HG03025 (cell line): Measurements from ENCODE around the gene LRRC70.
"Not testable (repeated sequence)": the region's sequence is repeated elsewhere in the genome, so short reads cannot be mapped to it uniquely, and the experiment has no call there.

ENCODE experiments used
- ATAC-seq: cut with Tn5 transposase; IDR thresholded peaks from one replicate; pipeline ENCODE4 v1.9.1; 2021; ENCODE audit warnings: mild to moderate bottlenecking, moderate library complexity; ENCODE audit not compliant: unreplicated experiment, low FRiP score

LRRC70 gene

GRCh38 chr5:62603934-62604333, 25.3 kb downstream of the LRRC70 start:
- no peak for ATAC-seq

DNA sequence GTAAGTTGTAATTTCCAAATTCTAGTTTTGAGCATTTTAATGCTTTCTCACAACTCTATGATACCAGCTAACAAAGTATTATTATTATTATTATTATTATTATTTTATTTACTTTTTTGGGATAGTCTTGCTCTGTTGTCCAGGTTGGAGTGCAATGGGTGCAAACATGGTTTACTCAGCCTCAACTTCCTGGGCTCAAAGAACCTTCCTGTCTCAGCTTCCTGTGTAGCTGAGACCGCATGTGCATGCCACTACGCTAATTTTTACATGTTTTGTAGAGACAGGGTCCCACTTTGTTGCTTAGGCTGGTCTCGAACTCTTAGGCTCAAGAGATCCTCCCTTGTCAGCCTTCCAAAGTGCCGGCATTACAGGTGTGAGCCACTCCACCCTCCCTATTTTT, 27.0 kb downstream of the LRRC70 start:
- ATAC-seq, result no peak

DNA sequence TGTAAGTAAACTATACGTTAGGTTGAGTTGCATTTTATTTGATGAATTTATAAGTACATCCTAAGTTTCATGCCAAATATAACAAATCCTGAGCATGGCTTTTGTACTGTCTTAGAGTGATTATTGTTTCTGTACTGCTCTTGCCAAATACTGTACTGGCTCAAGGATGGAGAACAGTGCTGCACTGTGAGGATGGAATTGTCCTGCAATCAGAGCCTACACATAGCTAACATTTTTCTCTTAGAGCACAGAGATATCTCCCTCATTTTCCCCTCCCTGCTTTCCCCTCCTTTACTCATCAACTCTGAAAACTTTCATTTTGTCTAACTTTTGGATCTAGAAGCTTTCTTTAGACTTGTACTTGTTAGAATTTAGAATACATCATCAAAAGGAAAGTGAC, 28.3 kb downstream of the LRRC70 start:
- no peak for ATAC-seq

DNA sequence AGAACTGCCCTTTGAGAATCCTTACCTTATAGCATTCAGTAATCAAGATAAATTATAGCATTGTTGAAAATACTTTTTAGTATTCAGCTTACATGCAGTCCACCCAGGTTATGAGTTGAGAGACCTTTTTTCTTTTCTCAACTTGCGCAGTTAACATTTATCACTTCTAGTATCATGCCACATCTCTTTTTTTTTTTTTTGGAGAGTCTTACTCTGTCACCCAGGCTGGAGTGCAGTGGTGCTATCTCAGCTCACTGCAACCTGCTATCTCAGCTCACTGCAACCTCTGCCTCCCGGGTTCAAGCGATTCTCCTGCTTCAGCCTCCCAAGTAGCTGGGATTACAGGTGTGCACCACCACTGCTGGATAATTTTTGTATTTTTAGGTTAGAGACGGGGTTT, 29.0 kb downstream of the LRRC70 start:
- ATAC-seq, result no peak

- no peak for ATAC-seq
Measured at GRCh38 chr5:62608529-62609511, 30.2 kb downstream of the LRRC70 start.

- no peak for ATAC-seq
Measured at GRCh38 chr5:62614355-62614754, 35.7 kb downstream of the LRRC70 start.

DNA sequence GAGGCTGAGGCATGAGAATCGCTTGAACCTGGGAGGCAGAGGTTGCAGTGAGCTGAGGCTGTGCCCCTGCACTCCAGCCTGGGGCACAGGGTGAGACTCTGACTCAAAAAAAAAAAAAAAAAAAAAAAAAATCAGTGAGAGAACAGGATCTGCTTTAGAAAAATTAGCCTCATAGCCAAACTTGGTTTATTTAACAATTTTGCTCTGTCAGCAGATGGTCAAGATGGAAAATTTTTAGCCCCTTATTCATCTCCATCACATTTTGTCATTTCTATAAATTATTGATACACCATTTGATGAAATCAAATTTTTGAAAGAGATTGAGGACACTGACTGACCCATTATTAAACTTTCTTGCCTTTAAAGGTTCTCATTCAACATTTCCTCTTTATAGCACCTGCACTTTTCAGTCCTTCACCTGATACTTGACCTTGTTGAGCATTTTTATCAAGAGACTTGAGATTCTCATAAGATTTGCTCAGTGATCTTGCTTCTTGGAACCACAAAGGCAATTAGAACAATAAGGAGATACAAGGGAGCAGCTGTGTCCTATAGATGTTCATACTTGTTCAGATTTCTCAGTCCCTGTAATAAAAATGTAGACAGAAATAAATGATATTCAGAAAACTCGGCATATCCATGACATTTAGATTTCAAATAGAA, 38.1 kb downstream of the LRRC70 start:
- no peak for ATAC-seq

GRCh38 chr5:62617943-62618342, 39.3 kb downstream of the LRRC70 start:
- ATAC-seq, result no peak

- no peak for ATAC-seq
Measured at GRCh38 chr5:62620761-62621160, 42.1 kb downstream of the LRRC70 start.

DNA sequence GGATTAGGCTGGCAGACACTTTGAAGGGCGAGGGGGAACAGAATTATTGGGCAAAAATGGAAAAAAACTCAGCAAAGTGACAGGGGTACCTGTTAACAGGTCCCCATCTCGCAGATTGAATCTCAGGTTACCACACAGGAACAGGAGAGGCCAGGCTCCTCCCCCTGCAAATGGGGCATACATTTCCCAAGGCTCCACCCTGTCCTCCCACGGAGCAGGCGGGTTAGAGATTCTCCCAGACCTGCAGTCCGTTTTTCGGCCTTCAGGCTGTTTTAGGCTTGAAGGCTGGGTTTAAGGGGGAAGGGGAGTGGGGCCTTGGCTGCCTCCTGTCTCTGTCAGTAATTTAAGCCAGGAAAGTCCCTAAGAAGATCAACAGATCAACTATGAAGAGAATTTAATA, 42.7 kb downstream of the LRRC70 start:
- no peak for ATAC-seq

- ATAC-seq, result no peak
Measured at GRCh38 chr5:62623271-62623670, 44.7 kb downstream of the LRRC70 start.

GRCh38 chr5:62624436-62624835, 45.8 kb downstream of the LRRC70 start:
- not testable (repeated sequence) for ATAC-seq

GRCh38 chr5:62626534-62626933, 47.9 kb downstream of the LRRC70 start:
- no peak for ATAC-seq

GRCh38 chr5:62627121-62627520, 48.5 kb downstream of the LRRC70 start:
- no peak for ATAC-seq

- no peak for ATAC-seq
Measured at GRCh38 chr5:62627901-62628300, 49.3 kb downstream of the LRRC70 start.
